HG02588 (cell line): ENCODE measurements around the gene DDX24.
"Not testable (repeated sequence)": the region's sequence is repeated elsewhere in the genome, so short reads cannot be mapped to it uniquely, and the experiment has no call there.

ENCODE experiments used
- ATAC-seq: cut with Tn5 transposase; IDR thresholded peaks from one replicate; pipeline ENCODE4 v1.9.1; 2021; ENCODE audit warnings: mild to moderate bottlenecking, moderate library complexity; ENCODE audit not compliant: unreplicated experiment

Gene DDX24

DNA sequence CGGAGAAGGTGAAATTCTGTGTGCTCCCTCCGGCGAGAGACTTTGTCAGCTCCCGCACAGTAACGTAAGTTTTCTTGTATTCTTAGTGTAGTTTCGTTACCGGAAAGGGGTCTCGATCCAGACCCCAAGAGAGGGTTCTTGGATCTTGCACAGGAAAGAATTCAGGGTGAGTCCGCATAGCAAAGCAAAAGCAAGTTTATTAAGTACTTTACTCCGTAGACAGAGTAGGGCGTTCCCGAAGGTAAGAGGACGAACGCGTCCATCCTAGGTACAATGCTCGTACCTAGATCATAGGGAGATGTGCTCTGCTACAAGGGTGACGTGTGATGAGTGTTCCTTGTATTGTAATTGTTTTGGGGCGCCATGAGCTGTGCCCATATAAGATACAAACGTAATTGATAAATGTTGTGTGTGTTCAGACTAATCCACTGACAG lies 401 bp upstream of the DDX24 start:
- ATAC-seq, result peak; percentile 20

DNA sequence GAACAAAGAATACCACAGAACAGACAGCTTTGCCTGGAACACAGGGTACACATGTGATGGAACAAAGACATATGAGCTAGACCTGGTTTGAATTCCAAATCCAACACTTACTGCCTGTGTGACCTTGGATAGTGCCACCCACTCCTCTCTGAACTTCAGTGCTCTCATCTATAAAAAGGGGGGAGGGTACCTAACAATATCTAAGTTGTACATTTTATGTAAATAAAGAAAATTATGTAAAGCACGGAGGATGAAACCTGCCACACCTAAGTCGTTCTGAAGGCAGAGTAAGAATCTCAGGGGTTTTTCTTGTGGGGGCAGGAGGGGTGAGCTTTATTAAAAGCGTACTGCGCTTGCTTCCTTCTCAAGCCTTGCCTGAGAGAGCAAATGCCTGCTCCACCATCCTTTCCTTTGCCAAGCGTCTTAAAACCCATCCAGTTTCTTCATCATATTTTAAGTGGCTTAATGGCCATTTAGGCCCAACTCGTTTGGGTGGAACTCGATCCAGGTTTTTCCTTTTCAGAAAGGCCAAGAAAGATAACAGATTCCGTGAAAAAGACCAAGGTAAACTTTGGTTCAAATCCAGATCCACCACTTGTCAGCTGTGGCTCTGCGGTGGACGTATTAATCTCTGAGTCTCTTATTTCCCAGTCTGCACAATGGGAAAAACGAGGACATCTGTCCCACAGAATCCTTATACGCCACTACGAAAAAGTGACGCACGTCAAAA lies 946 bp downstream of the DDX24 start:
- ATAC-seq, result no peak

DNA sequence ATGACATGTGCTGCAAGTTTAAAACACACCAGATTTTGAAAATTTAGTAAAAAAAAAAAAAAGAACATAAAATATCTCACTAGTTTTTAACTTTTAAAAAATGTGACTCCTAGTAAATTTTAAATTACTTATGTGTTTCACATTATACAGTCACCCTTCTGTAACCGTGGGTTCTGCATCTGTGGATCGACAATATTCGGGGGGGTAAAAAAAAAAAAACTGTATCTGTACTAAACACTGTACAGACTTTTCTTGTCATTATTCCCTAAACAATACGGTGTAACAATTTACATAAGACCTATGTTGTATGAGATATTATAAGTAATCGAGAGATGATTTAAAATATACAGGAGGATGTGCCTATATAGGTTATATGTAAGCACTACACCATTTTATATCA lies 3.2 kb downstream of the DDX24 start:
- ATAC-seq, result no peak

DNA sequence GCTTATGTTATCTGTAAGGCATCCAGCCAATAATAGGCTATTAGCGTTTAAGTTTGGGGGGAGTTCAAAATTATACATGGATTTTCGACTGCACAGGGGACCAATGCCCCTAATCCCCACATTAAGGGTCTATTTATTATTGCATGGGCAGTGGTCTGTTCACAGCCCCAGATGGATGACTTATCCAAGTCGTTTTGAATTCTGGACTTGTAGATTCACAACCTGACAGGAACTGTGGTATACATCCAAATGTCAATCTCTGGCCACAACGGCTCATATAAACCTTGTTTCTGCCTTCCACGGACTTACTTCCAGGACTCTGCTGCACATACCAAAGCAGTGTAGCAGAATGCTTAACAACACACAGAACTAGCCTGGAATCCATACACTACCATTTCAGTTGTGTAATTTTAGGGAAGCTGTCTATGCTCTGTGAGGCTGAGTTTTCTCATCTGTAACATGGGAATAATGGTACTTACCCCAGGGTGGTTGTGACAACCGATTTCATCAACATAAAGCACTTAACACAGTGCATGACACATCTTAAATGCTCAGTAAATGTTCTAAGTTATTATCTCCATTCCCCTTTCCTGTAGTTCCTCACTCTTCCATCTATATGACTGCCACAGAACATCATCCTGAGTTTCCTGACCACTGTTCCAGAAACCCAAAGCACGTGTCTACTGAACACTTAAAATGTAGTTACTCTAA lies 3.7 kb downstream of the DDX24 start:
- no peak for ATAC-seq

DNA sequence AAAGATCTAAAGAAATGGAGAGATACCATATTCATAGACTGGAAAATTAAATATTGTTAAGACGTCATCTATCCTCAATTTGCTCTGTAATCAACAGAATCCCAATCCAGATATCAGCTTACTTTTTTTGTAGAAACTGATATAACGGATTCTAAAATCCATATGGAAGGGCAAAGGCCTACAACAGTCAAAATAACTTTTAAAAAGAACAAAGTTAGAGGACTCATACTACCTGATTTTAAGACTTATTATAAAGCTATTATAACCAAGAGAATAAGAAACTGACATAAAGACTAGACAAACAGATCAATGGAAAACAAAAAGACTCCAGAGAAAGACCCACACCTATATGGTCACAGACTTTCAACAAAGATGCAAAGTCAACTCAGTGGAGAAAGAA lies 6.0 kb downstream of the DDX24 start:
- ATAC-seq, result no peak

GRCh38 chr14:94074534-94074933 lies 6.5 kb downstream of the DDX24 start:
- no peak for ATAC-seq

DNA sequence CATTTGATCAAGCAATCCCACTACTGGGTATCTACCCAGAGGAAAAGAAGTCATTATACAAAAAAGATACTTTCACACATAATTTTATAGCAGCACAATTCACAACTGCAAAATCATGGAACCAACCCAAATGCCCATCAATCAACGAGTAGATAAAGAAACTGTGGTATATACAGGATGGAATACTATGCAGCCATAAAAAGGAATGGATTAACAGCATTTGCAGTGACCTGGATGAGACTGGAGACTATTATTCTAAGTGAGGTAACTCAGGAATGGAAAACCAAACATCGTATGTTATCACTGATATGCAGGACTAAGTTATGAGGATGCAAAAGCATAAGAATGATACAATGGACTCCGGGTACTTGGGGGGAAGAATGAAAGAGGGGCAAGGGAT lies 8.9 kb downstream of the DDX24 start:
- not testable (repeated sequence) for ATAC-seq

DNA sequence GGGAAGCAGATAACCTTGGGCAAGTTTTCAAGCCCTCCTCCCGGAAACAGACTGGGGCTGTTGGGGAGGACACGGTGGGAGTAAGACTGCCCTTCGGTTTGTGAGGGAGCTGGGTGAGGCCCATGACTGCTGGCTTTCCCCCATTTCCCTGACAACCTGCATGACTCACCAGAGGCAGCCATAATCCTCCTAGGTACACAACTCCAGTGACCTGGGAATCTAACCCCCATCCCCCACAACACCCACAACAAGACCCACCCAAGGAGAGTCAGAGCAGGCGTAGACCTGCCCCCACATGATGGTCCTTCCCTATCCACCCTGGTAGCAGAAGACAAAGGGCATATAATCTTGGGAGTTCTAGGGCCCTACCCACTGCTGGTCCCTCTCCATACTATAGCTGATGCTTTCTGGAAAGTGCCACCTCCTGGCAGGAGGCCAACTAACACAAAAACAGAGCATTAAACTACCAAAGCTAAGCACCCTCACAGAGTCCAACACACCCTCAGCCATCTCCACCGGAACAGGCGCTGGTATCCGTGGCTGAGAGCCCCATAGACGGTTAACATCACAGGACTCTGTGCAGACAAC lies 14.8 kb downstream of the DDX24 start:
- no peak for ATAC-seq

GRCh38 chr14:94062344-94062940 lies 18.6 kb downstream of the DDX24 start:
- ATAC-seq, result no peak

DNA sequence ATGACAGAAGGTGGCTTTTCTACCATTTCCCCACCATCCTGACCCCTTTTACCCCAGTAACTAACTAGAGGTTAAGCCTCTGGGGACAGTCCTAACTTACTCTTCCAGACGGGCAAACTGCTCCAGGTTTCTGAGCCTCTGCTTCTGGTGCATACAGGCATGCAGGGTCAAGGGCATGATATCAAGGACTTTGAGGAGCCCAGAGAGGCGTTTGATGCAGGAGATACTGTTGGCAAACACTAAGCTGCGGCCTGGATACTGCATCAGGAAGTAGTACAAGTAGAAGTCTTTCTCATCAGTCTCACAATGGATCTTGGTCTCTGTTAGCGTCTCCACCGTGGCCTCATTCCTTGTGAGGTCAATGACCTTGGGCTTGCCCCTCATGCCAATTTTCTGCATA lies 21.0 kb downstream of the DDX24 start:
- ATAC-seq, result no peak

GRCh38 chr14:94058674-94059138 lies 22.3 kb downstream of the DDX24 start:
- ATAC-seq, result no peak

DNA sequence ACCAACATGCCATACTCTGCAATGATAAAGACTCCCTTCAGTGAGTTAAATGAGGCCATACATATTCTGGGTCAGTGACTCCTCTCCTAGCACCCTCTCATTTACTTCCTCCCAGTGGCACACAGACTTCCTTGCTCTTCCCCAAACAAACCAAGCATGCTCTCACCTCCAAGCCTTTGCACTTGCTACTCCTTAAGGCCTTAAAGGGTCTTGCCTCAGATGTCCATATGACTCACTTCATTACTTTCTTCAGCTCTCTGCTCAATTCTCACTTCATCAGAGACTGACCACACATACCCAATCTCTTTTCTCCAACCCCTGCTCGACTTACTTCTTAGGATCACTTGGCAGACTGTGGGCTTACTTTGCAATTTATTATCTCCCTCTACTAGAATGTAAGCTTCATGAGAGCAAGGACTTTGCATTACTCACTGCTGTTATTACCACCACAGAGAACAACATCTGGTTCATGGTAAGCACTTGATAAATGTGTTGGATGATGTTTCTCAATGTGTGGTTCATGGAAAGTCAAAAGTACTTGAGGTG lies 22.8 kb downstream of the DDX24 start:
- no peak for ATAC-seq

DNA sequence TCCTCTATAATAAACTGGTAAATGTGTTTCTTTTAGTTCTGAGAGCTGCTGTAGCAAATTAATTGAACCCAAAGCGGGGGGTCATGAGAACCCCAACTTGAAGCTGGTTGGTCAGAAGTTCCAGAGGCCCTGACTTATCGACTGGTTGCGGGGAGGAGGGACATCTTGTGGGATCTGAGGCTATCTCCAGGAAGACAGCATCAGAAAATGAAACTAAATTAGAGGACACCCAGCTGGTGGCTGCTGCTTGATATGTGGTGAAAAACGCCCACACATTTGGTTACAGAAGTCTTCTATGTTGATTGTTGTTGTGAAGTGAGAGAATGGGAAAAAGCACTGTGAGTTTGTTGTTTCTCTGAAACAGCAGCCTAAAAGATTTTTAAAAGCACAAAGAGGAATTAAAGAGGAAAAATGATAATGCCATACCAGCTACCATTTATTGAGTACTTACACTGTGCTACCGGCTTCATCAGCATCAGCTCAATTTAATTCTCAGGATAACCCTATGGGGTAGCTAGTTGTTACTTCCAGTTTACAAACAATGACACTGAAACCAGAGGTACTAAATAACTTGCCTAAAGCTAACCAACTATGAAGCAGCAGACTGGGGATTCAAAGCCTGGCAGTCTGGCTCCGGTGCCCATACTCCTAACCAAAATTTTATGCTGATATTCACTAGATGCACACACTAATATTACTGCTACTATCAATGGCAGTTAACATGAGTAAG lies 24.3 kb downstream of the DDX24 start:
- peak; percentile 71 for ATAC-seq

DNA sequence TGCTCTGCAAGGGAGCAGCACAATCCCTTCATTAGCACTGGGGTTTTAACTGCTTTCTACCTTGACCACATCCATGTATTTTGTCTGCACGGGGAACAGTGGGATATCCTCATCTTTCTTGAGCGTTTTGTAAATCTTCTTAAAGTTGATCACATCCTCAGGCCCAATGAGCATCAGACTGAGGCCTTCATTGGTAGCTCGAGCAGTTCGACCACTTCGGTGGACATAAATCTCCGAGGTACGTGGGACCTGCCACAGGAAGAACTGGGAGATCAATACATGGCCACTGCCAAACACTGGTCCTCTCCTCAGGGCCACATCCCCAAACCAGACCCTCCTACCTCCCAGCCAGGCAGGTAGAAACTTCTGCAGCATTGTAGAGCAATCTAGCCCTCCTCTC lies 26.1 kb downstream of the DDX24 start:
- ATAC-seq, result no peak

DNA sequence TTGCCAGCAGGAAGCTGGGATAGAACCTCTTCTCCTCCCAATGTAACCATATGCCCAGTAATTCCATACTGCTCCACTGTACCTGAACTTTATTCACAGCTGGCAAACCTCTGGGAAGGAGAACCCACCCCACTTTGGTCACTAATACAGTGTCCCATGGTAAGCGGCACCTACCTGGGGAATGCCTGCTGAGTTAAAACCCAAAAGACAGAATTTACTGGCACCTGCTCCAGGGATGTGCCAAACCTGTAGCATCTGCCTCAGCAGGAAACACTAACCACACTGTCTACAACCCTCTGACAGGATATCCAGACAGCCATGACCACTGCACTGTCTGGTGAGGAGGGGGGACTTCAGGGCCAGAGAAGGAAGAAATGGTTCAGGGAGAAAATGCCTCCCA lies 26.6 kb downstream of the DDX24 start:
- no peak for ATAC-seq

- ATAC-seq, result no peak
Measured at GRCh38 chr14:94052662-94053061, 28.3 kb downstream of the DDX24 start.

GRCh38 chr14:94052199-94052598 lies 28.8 kb downstream of the DDX24 start:
- ATAC-seq, result no peak

GRCh38 chr14:94051779-94052178 lies 29.2 kb downstream of the DDX24 start:
- ATAC-seq, result no peak

DNA sequence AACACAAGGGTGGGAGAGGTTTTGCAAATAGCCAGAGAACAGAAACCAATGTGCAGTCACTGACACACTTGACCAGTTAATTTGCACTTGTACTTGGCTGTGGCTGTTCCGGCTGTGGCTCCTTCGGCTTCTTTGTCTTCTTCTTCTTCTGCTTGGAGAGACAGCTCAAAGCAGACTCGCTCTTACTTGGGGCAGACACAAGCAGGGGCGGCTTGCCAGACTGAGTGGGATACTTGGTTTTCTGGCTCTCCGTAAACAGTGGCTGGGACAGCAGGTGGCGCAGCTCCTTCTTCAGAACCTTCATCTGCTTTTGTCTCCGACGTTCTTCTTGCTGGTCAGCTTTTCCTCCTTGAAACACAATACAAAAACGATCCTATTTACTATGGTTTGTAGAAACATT lies 29.9 kb downstream of the DDX24 start:
- ATAC-seq, result no peak

DNA sequence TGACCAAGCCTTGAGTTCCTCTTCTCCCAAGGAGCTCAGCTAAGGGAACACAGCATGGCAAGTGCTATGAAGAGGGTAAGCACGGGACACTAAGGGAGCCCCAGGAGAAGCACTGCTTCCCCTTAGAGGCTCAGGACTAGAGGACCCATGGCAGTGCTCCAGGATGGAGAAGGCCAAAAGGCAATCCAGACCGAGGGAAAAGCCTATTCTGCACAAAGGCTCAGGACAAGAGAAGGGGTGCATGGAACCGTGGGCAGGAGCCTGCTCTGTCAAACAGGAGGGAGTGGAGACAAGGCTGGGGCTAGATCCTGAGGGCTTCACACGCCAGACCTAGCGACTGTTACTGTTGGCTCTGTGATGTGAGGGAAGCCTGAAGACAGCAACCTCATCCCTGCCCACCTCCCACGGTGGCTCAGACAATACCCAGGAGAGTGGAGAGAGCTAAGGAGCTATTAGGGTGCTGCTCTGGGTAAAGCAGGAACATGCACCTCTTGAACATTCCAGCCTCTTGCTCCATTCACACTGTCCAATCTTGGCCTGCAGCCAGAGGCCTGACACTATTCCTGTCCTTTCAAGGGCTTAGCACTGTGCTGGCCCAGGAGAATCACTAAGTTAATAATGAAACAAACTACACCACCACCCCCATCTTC lies 30.6 kb downstream of the DDX24 start:
- ATAC-seq, result no peak
